HL-60 (cell line): ENCODE results near the gene SOX8.

Experiments
- DNase-seq, 2 experiments: peaks; one replicate each; pipeline ENCODE4 v3.0.0-alpha.2; 2010 to 2020; ENCODE audit warnings: low read depth in 1 of 2, low spot score in 1 of 2
- H3K27ac ChIP-seq: fragments of 250-450 bp; sonication (Bioruptor Pico); replicated peaks from 2 replicates; pipeline ENCODE4 v1.5.1; 2020; ENCODE audit warnings: mild to moderate bottlenecking, moderate library complexity
- H3K27me3 ChIP-seq: fragments of 250-450 bp; sonication (Bioruptor Pico); 2 replicates; pipeline ENCODE4 v1.5.1; 2021; ENCODE audit warnings: mild to moderate bottlenecking, moderate library complexity; ENCODE audit not compliant: insufficient read depth, poor library complexity, severe bottlenecking
- H3K4me3 ChIP-seq: replicated peaks from 2 replicates; pipeline ENCODE4 v1.5.1; 2011; ENCODE audit warnings: mild to moderate bottlenecking, control low read depth, low read length; ENCODE audit not compliant: insufficient read depth
- GABPA ChIP-seq: IDR thresholded peaks from 2 replicates; pipeline ENCODE4 v1.6.1; 2012; ENCODE audit warnings: low read depth
- POLR2AphosphoS5 ChIP-seq: IDR thresholded peaks from 2 replicates; pipeline ENCODE4 v1.6.1; 2012; ENCODE audit warnings: low read depth
- REST ChIP-seq: IDR thresholded peaks from 2 replicates; pipeline ENCODE4 v1.6.1; 2012; ENCODE audit warnings: low read depth; ENCODE audit not compliant: insufficient replicate concordance
- SPI1 ChIP-seq: IDR thresholded peaks from 2 replicates; pipeline ENCODE4 v1.6.1; 2012; ENCODE audit warnings: low read depth, mild to moderate bottlenecking, borderline replicate concordance
- TF ChIP-seq, protein P1 (sequence below): IDR thresholded peaks from one replicate; pipeline ENCODE4 v1.5.1; 2011; ENCODE audit warnings: low read length, control low read depth, inconsistent platforms; ENCODE audit not compliant: insufficient read depth

The SOX8 gene

DNA sequence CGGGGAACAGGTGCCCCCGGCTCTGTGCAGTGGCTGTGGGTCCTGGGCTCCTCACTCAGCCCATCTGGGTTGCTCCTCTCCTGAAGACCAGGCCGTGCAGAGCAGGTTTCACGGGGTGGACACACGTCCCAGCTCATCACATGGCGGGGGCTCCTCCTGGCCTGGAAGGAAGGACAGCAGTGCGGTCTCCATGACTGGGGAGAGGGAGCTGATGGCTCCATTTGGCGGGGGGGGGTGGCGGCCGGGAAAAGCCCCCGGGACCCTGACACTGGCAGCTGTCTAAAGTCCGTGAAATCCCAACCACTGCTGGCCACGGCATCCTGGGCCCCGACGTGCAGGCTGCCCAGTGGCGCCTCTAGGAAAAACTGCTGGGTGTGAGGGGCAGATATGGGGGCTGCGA, 19.0 kb downstream of the SOX8 start:
- Histone ChIP-seq H3K27me3 (peaks cover 11% of the 10 kb centered on the region), H3K27ac (no peak overlapping the region), H3K4me3 (no peak overlapping the region)
- TF ChIP-seq REST (no peak), GABPA (no peak), SPI1 (no peak), POLR2AphosphoS5 (no peak)
- TF ChIP-seq, protein P1, sequence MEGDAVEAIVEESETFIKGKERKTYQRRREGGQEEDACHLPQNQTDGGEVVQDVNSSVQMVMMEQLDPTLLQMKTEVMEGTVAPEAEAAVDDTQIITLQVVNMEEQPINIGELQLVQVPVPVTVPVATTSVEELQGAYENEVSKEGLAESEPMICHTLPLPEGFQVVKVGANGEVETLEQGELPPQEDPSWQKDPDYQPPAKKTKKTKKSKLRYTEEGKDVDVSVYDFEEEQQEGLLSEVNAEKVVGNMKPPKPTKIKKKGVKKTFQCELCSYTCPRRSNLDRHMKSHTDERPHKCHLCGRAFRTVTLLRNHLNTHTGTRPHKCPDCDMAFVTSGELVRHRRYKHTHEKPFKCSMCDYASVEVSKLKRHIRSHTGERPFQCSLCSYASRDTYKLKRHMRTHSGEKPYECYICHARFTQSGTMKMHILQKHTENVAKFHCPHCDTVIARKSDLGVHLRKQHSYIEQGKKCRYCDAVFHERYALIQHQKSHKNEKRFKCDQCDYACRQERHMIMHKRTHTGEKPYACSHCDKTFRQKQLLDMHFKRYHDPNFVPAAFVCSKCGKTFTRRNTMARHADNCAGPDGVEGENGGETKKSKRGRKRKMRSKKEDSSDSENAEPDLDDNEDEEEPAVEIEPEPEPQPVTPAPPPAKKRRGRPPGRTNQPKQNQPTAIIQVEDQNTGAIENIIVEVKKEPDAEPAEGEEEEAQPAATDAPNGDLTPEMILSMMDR = no peak
- no peak for DNase-seq

DNA sequence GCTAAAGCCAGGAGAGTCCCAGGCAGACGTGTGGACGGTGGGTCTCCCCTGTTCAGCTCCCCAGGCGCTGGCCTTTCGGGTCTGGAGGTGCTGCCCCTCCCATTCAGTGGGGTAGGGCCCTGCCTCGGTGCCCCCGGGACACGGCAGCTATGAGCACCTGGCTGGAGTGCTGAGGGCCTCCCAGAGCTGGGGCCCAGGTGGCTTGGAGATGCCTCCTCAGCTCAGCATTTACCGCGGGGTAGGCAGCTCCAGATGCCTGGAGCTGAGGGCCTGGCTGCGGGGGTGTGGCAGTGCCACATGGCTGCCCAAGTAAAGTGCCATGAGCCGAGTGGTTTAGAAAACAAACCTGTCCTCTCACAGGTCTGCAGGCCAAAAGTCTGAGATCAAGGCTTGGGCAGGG, 19.5 kb downstream of the SOX8 start:
- no peak for TF ChIP-seq SPI1
- no peak for TF ChIP-seq REST
- no peak for TF ChIP-seq POLR2AphosphoS5
- TF ChIP-seq, protein P1 = no peak
- no peak for TF ChIP-seq GABPA
- peaks cover 11% of the 10 kb centered on the region for H3K27me3 ChIP-seq
- H3K4me3 ChIP-seq = no peak overlapping the region
- no peak for DNase-seq
- H3K27ac ChIP-seq = no peak overlapping the region

- TF ChIP-seq, protein P1 = no peak
- TF ChIP-seq REST = no peak
- no peak for DNase-seq
- no peak overlapping the region for H3K27ac ChIP-seq
These were observed 21.0 kb downstream of the SOX8 start for GRCh38 chr16:1002399-1003166.

More at GRCh38 chr16:1002399-1003166, 21.0 kb downstream of the SOX8 start:
- no peak overlapping the region for H3K4me3 ChIP-seq
- H3K27me3 ChIP-seq = peaks cover 5% of the 10 kb centered on the region
